NCI-H187 treated with DMSO at 0.1 percent for 48 hours (cell line): Measurements from ENCODE around the gene SCN1B.
"Not testable (repeated sequence)": the region's sequence is repeated elsewhere in the genome, so short reads cannot be mapped to it uniquely, and the experiment has no call there.

Experiments used
- DNase-seq: peaks from one replicate; lab custom pipeline; 2025; lab: John Stamatoyannopoulos, UW

Gene SCN1B

GRCh38 chr19:35017507-35017906, 12.8 kb upstream of the SCN1B start:
- no peak for DNase-seq

- no peak for DNase-seq
These were observed 11.9 kb upstream of the SCN1B start for GRCh38 chr19:35018379-35018778.

GRCh38 chr19:35019144-35019543, 11.1 kb upstream of the SCN1B start:
- DNase-seq = no peak

GRCh38 chr19:35021016-35021415, 9.3 kb upstream of the SCN1B start:
- no peak for DNase-seq

- DNase-seq = no peak
These were observed 8.7 kb upstream of the SCN1B start for GRCh38 chr19:35021596-35021995.

GRCh38 chr19:35022460-35022859, 7.8 kb upstream of the SCN1B start:
- DNase-seq = no peak

- DNase-seq = no peak
These were observed 6.8 kb upstream of the SCN1B start for GRCh38 chr19:35023428-35023827.

- no peak for DNase-seq
These were observed 6.2 kb upstream of the SCN1B start for GRCh38 chr19:35024095-35024494.

GRCh38 chr19:35025969-35026368, 4.3 kb upstream of the SCN1B start:
- no peak for DNase-seq

GRCh38 chr19:35026418-35026817, 3.9 kb upstream of the SCN1B start:
- no peak for DNase-seq

- DNase-seq = no peak
These were observed 3.3 kb upstream of the SCN1B start for GRCh38 chr19:35027009-35027408.

- DNase-seq = no peak
These were observed 2.2 kb upstream of the SCN1B start for GRCh38 chr19:35027851-35028599.

- DNase-seq = not testable (repeated sequence)
These were observed 1.7 kb upstream of the SCN1B start for GRCh38 chr19:35028600-35028885.

- not testable (repeated sequence) for DNase-seq
These were observed 964 bp upstream of the SCN1B start for GRCh38 chr19:35029275-35029736.

- DNase-seq = no peak
These were observed 473 bp upstream of the SCN1B start for GRCh38 chr19:35029737-35030256.

- DNase-seq = no peak
These were observed 1.0 kb downstream of the SCN1B start for GRCh38 chr19:35031072-35031881.

- no peak for DNase-seq
These were observed 2.1 kb downstream of the SCN1B start for GRCh38 chr19:35032356-35032865.

- no peak for DNase-seq
These were observed 3.1 kb downstream of the SCN1B start for GRCh38 chr19:35033067-35034004.

GRCh38 chr19:35034005-35034502, 3.8 kb downstream of the SCN1B start:
- DNase-seq = no peak

- DNase-seq = no peak
These were observed 4.5 kb downstream of the SCN1B start for GRCh38 chr19:35034588-35035382.
